Stimulated activated CD8-positive, alpha-beta memory T cell treated with anti-CD3 and anti-CD28 coated beads, Interleukin-15, amount 100 ng/mL, for 1 hour (primary cell): ENCODE data around the gene TBC1D7.

Experiments
- DNase-seq: peaks from one replicate; pipeline ENCODE4 v3.0.0-alpha.2; 2020; ENCODE audit warnings: low read depth

The TBC1D7 gene

DNA sequence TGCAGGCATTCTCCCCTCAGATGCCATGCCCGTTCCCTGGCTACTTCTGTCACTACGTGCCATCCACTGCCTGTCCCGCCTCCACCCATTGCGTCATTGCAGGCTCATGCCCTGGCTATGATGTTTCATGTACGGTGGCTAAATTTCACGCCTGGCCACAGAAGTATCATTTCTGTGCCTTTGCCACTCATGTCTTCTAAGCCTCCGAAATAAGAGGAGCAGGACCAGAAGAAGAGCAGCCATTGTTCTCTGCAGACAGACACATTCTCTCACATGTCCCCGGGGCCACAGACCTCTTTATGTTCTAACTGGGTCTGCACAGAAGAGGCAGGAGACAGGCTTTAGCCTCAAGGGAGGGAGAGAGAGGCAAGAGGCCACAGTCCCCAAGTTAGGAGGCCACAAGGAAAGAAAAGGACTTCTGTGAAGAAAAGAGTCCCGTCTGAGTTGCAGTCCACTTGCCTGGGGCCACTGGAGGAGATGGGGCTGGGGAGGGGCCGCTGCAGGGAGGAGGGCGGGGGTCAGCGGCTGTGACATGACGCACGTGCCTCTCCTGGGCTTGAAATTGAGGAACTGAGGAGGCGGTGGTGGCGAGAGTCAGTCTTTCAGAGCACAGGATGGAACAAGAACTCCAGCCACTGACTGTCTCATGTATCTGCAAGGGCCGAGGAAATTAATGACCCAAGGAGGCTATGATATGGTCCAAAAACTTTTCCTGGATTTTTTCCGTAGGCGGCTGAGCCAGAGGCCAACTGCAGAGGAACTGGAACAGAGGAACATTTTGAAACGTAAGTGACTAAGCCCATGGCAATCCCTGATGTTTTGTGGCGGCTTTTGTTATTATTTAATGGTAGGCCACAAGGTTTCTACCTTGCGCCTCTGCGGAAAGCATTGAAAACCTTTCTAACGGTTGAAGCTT, 55.9 kb downstream of the TBC1D7 start:
- DNase-seq = no peak

DNA sequence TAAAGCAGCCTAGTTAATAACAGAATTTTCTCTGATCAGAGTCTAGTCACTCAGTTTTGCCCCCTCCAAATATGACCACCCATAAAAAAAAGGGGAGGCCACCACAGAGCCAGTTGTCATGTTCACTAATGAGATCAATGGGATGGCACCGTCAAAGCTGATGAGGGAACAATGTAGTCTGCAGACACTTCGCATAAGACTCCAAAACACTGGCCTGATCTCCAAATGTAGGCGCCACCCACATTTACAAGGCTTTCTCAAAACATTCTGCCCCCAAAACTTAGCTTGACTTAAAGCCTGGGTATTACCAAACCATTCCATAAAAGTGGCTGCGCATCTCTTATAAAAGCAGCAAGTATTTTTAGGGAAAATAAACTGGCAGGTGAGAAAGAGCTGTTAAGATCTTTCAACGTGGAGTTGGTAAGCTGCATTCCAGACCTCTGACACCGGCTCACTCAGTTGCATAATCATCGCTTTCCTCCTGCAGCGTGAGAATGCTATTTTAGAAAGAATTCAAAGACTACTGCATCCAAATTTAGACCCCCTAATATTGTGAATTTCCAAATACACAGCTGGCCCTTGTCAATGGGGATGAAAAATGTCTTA, 59.3 kb downstream of the TBC1D7 start:
- DNase-seq = no peak

DNA sequence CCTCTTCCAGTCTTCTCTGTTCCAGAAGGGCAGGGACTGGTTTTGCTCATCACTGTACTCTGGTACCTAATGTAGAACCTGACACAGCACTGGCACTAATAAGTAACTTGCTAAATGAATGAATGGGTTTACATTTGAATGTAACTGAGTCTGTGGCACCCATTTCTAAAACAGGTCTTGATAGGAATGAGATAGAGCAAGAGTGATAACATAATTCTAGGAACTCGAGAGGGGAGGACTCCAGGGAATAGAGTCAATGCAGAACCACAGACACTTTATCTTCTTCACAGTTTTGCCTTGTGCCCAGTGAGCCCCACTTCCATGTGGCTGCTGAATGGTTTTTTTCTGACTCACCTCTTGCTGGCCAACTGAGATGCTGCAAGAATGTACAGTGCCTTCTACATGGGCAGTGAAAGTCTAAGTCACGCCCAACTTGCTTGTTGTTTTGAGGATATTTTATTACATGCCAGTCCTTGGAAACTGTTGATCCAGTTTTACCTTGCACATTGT, 61.1 kb downstream of the TBC1D7 start:
- DNase-seq = no peak

DNA sequence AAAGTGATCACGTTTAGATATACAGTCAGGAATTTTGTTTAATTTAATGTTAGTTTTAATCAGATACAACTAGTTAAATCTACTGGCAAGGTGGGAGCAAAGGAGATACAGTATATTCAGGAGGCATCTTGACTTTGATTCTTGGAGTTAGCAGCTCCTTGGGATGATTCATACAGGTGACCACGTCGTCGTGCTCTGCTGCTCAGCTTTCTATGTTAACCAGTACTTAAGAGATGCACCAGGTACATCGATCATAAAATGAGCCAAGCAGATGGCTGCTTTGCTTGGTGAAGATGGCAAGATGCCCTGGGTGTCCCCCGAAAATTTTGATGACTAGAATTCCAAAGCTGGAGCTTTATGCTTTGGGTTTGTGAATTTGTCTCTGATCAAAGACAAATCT, 64.7 kb downstream of the TBC1D7 start:
- DNase-seq = no peak

DNA sequence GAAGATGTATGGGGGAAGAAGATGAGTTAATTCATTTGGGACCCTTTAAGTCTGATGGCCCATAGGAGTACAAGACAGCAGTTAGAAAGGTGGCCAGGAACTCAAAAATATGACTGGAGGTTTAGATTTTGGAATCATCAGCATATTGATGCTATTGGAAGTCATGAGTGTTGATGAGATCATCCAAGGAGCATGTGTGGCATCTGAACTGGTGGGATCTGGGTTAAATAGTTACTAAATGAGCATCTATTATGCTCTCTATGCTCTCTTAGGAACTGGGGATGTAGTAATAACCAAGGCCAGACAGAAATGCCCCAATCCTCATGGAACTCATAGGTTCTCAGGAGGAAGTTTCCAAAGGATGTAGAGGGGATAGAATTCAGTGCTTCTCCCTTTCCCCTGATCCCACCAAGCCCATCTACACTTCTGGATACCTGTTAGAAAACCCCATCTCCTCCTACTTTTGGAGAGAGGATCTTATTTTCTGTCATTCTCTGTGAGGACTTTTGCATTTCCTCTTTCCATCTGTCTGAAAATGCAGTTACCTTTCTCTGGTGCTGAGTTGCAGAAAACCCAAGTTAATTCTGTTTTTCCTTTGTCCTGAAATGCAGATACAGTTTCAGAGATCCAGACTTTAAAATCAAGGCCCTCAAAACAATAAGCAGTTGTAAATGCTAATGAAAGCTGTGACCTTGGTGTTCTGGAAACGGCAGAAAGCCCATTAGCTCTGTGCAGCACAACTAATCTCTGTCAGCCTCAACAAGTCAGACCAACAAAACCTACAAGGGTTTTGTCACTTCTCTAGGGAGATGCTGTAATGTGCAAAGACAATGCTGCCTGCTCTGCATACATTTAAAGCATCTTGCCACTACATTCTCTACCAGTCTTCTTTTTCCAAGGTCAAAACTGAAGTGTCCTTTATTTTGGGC, 65.8 kb downstream of the TBC1D7 start:
- DNase-seq = no peak

DNA sequence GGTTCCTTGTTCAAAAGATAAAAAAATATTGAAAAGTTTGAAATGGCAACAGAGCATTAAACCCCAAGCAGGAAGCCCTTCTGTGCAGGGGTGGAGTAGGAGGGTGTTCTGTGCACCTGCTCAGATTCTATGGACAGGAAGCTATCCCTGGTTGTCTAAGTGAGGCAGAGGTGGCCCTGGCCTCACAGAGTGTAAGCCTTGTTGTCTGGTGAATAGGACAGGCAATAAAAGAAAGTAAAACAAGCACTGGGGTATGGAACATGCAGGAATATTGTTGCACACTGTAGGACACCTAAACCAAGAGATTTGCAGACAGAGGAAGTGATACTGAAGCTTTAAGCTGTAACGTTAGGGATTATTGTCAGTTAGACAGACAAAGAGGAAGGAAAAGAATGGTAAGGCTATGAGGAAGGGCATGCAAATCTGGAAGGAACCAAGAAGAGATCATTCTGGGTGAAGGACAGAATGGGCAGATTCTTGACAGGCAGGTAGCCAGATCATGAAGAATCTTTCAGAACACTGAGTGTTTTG, 66.8 kb downstream of the TBC1D7 start:
- no peak for DNase-seq

DNA sequence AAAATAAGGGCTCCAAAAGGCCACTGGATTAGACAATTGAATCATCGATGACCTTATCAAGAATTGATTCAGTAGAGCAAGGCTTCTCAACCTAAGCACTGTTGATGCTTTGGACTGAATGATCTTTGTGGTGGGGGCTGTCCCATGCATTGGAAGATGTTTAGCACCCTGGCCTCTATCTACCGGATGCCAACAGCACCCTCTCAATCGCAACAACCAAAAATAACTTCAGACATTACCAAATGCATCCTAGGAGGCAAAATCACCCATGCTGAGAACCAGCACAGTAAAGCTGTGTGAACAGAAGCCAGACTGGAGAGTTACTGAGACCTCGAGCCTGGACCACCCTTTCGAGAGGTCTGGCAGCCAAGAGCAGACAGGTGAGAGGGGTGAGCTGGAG, 67.5 kb downstream of the TBC1D7 start:
- no peak for DNase-seq

DNA sequence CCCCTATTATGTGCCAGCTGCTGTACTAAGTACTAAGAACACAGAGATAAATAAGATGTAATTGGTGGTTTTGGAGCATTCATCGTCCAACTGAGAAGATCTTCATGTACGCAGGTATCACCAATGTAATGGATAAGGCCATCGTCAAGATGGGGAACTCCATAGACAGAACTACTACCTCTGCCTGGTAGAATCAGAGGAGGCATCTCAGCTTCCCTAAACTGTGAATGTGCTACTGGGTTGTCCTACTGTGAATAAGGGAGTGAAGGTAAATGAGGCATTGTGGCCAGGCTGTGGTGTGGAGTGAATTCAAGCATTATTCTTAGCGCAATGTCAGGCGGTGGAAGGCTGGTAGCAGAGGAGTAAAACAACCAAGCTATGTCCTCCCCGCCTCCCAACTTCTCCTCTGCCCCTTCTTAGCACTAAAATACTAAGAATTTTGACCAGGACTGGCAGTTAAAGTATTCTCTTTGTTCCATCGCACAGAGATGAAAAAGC, 68.2 kb downstream of the TBC1D7 start:
- DNase-seq = no peak

DNA sequence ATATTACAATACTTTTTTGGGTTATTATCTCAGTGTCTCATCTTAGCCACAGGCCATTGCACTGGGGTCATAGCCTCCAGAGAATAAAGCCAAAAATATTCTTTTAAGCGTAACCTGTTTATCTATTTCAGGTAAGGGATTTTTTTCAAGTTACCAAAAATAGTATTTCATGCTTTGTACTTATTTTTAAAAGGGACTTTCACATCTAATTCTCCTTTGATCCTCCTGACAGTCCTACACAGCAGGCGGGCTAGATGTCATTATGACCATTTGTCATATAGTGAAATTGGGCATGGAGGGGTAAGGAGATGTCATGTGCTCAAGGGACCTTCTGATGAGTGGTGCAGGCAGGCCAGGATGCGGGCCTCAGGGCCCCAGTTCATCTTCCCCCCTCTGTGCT, 68.9 kb downstream of the TBC1D7 start:
- DNase-seq = no peak

DNA sequence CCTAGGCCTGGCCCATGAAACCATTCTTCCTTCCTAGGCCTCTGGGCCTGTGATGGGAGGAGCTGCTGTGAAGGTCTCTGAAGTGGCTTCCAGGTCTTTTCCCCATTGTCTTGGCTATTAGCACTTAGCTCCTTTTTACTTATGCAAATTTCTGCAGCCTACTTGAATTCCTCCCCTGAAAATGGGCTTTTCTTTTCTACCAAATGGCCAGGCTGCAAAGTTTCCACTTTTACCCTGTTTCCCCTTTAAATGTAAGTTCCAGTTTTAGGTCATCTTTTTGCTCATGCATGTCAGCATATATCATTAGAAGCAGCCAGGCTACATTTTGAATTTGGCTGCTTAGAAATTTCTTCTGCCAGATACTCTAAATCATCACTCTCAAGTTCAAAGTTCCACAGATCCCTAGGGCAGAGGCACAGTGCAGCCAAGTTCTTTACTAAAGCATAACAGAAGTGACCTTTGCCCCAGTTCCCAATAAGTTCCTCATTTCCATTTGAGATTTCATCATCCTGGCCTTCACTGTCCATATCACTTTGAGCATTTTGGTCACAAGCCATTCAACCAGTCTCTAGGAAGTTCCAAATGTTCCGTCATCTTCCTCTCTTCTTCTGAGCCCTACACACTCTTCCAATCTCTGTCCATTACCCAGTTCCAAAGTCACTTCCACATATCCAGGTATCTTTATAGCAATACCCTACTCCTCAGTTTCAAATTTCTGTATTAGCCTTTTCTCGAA, 71.9 kb downstream of the TBC1D7 start:
- DNase-seq = no peak
